GM19455 (cell line): ENCODE results near the gene SLIT3.
"Not testable (repeated sequence)": the region's sequence is repeated elsewhere in the genome, so short reads cannot be mapped to it uniquely, and the experiment has no call there.

ENCODE experiments used
- ATAC-seq: cut with Tn5 transposase; IDR thresholded peaks from one replicate; pipeline ENCODE4 v1.9.1; 2021; ENCODE audit not compliant: unreplicated experiment

The SLIT3 gene

DNA sequence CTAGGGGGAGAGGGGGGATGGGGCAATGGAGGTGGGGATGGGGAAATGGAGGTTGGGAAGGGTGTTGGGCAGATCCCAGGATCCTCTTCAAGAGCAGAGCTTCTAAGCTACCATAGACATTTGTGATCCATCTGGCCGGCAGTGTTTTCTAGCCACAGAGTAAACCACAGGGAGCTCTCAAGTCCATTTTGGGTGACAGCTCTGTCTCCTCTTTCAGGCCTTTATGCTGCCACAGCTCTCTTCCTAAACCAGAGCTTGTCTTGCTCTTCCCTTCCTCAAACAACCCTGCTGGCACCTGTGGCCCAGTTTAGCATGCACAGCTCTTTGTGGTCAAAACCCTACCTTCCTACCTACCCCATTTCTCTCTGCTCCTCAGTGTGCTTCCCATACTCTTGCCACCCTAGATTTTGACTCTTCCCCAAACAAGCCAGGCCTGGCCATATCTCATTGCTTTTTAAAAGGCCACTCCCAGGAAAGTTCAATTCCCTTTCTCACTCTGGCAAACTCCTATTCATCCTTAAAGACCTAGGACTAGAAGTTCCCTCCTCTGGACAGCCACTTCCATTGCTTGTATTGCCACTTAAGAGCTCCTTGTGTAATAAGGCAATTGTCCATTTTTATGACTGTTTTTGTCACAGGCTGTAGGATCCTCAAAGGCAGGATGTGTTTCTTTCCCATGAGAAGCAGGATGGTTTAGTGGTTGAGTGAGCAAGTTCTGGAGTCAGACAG is 637.5 kb downstream of the SLIT3 start:
- ATAC-seq = no peak

DNA sequence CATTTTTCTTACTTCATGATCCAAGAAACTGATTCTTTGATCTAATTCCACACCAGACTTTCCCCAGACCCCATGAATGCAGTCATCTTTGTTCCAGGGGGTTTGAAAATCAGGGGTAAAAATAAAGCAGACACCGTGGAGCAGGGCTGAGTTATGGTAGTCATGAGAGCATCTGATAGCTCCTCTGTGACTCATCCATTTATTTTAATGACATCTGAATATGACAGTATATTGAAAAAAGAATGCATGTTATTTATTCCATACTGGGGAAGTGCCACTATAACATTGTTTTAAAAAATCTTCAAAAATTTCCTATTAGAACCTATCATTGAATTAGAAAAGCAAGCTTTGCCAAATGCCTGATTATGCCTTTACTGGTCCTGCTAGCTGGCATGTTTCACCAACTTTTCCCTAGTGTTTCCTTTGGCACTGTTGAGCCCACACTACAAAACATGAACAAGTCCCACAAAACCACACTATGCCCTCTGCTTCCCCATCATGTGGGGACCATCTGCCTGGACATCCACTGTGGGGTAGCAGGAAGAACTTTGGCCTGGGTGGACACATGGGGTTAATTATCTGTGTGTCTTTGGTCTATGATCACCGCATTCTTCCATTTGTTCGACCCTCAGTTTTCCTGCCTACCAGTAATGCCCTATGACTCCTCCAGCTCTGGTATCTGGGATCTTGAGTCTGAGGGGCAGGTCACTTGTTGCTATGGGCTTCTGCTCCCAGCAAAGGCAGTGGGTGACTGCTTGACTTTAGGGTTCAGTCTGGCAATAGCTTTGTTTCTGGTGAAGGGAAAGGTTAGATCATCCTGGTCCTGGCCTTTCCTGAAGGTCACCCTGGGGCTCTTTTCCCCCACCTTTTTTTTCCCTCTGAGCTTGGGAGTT is 639.1 kb downstream of the SLIT3 start:
- no peak for ATAC-seq

DNA sequence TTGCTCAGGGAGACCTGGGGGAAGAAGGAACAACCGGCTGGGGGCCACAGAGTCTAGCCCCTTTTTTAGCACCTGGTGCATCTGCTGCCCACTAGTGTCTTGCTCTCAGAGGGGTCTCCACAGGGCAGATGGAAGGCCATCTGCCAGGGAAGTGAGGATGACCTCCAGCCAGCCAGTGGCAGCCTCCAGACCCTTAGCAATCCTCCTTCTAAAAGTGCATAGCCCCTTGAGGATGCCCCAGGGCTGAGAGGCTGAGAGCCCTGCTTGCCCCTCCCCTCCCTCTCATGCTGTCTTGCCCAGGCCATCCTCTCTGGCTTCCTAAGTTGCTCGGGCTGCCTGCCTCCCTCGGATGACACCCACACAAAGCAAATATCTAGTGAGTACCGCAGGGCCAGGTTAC is 640.2 kb downstream of the SLIT3 start:
- no peak for ATAC-seq

DNA sequence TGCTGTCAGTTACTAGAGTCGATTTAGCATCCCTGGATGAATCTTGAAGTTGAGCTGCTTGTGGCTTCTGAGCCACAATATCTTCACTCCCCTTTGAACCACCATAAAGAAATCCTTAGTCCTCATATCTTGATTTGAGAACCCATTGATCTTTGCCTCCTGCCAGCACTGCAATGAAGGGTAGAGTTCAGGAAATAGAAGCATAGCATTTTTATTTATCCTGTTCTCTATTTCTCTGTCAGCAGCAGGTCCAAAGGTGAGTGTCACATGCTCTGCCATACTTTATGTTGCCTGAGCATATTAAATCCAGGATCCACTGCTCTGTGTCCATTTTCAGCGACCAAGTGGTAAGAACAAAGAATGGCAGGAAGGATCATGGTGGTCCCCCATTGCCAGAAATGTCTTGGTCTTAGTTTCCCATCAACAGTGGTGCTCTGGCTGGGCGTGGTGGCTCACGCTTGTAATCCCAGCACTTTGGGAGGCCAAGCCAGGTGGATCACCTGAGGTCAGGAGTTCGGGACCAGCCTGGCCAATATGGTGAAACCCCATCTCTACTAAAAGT is 641.6 kb downstream of the SLIT3 start:
- no peak for ATAC-seq

DNA sequence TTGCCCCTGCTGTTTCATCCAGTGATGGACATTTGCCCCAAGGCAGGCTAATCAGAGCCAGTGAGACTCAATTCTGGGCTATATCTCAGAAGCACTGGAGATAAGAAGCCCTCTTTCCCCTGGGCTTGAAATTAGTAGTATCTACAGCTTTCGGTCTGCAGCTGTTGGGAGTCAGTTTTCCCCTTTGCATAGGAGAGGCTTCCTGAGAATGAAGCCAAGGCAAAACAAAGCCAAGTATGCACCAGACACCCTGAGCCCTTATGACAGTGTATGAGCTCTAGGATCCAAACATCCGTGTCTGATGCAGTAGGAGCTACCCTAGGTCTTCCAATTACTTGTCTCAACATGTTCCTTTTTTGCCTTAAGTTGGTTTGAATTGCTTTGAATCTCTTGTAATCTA is 642.5 kb downstream of the SLIT3 start:
- no peak for ATAC-seq

DNA sequence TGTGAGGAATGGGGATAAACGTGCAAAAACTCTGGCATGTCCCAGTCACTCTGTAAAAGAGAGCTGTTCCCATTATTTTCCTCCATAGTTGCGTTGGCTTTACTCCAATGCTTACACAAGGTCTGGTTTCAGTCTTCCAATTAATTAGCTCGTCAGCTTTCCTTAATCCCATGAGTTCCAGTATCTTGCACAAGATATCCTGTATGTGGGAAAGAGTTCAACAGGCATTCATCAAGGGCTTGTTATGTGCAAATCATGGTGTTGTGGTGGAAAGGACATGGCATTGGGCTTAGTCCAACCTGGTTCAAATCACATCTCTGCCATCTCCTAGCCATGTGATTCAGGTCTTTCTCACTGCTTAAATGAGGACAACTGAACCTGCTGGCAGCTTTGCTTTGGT is 644.3 kb downstream of the SLIT3 start:
- no peak for ATAC-seq

DNA sequence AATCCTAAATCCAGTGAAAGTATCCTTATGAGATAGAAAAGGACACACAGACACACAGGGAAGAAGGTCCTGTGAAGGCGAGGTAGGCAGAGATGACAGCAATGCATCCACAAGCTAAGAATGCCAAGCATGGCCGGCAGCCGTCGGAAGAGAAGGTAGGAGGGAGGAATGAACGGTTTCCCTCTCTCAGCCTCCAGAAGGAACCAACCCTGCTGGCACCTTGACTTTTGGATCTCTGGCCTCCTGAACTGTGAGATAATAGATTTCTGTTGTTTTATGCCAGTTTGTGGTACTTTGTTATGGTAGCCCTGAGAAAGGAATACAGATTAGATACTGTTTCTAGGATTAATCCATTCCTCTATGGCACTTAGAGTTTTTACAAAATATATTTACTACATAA is 645.6 kb downstream of the SLIT3 start:
- no peak for ATAC-seq

DNA sequence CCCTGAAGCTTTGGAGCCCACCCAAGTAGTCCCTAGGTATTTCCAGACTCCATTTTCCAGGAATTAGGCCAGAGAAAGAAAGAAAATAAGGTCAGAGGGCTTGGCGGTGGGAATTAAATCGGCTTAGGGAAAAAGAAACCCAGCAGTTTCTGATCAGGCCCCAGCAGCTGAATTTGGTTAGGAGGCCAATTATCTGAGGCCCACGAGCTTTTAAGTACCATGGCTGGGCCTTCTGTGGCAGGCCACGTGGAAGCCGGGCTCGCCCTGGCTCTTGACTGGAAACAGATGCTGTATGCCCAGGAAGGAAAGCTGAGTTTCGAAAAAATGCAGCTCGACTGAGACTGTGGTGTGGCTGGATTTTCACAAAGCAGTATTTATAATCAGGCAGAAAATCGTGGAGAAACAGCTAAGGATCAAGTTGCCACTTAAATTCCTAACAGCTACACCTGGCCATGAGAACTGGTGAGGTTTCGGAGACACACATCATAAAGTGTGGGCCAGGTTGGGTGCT is 646.7 kb downstream of the SLIT3 start:
- ATAC-seq = no peak

DNA sequence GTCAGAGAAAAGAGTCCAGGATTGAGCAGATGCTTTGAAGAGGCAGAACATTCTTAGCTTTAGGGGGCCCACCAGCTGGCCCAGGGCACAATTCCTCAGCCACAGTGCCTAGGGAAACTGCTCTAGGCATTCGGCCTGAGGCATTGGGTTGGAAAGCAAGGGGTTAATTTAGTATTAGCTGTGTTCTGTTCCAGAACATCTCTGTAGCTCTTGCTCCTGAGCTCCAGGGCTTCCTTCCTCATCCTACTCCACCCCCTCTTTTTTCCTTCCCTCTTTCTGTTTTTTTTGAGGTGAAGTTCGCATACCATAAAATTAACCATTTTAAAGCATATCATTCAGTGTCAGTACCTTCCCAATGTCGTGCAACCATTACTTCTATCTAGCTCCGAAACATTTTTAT is 647.3 kb downstream of the SLIT3 start:
- no peak for ATAC-seq

DNA sequence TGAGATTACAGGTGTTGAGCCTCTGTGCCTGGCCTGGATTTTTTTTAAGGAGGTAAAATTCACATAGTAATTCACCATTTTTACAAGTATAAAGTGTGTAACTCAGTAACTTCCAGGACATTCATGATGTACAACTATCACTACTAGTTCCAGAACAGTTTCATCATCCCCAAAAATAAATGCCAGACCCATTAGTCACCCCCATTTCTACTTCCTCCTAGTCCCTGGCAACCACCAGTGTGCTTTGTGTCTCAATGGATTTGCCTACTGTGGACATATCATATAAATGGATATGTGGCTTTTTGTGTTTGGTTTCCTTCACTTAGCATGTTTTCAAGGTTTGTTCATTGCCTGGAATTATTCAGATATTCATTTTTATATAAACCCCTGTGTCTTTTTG is 649.3 kb downstream of the SLIT3 start:
- ATAC-seq = no peak

DNA sequence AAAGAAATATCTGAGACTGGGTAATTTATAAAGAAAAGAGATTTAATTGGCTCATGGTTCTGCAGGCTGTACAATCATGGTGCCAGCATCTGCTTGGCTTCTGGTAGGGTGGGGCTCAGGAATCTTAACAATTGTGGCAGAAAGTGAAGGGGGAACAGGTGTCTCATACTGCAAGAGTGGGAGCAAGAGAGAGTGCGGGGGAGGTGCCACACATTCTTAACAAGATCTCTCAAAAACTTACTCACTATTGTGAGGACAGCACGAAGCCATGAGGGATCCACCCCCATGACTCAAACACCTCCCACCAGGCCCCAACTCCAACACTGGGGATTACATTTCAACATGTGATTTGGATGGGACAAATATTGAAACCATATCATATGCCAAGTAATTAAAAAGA is 651.6 kb downstream of the SLIT3 start:
- no peak for ATAC-seq

DNA sequence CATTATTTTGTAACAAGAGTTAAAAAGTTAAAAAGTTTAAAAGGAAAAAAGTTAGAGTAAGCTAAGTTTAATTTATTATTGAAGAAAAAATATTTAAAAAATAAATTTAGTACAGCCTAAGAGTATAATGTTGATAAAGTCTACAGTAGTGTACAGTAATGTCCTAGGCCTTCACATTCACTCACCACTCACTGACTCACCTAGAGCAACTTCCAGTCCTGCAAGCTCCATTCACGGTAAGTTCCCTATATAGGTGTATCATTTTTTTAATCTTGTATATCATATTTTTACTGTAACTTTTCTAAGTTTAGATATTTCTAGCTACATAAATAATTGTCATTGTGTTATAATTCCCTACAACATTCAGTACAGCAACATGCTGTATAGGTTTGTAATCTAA is 652.4 kb downstream of the SLIT3 start:
- no peak for ATAC-seq

DNA sequence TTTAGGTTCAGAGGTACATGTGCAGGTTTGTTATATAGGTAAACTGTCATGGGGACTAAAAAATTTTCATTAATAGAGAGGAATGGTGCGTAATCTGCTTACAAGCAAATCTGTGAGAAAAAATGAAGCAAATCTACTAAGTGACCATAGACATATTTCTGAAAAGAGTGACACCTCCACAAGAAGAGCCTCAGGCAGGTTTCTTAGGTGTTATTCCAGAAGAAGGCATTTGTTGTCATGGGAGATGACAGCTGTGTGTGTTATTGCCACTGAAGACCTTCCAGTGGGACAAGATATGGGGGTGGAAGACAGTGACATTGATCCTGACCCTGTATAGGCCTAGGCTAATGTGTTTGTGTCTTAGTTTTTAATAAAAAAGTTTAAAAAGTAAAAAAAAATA is 652.9 kb downstream of the SLIT3 start:
- ATAC-seq = no peak

DNA sequence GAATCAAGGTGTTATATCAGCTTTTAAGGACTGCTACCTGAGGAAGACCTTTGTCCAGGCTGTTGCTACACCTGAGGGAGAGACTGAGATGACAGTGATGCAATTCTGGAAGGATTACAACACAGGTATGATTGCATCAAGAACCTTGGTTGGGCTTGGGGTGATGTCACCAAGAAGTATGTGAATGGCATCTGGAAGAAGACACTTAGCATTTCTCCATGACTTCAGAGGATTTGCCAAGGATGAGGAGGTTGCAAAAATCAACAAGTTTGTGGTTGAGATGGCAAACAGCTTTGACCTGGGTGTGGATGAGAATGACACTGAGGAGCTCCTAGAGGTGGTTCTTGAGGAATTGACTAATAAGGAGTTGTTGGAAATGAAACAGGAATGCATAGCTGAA is 653.9 kb downstream of the SLIT3 start:
- ATAC-seq = no peak

DNA sequence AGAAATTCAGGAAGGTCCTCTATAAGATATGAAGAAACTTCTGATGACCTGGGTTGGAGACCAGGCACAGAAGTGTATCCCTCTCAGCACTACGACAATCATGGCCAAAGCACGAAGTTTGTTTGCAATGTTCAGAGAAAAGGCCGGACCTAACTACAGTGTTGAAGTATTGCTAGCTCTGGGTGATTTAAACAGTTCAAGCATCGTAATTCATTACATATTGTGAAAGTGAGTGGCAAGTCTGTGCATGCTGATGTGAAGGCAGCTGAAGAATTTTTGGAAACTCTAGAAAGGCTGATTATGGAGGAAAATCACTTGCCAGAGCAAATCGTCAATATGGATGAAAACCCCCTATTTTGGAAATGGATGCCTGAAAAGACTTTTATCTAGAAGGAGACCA is 654.6 kb downstream of the SLIT3 start:
- ATAC-seq = no peak

DNA sequence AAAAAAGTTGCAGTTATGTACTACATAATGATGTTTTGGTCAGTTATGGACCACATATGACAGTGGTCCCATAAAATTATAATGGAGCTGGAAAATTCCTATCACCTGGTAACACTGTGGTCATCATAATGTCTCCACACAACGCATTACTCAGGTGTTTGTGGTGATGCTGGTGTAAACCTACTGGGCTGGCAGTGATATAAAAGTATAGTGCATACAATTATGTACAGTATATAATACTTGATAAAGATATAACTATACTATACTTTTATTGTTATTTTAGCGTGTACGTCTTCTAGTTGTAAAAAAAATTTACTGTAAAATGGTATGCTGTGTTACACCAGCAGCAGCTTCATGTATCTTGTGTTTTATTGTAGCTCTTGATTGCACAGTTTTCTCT is 655.7 kb downstream of the SLIT3 start:
- ATAC-seq = no peak

DNA sequence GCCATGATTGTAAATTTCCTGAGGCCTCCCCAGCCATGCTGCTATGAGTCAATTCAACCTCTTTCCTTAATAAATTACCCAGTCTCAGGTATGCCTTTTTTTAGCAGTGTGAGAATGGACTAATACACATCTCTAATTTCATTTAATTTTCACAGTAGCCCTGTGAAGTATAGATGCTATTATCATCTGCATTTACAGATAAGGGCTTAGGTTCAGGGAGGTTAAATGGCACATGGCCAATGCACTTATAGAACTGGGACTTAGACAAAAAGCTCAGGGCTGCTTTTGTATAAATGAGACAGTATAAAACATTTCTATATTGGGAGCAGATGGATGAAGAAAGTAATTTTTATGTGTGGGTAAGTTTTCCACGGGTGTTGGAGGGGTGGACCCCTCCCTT is 658.9 kb downstream of the SLIT3 start:
- ATAC-seq = no peak

DNA sequence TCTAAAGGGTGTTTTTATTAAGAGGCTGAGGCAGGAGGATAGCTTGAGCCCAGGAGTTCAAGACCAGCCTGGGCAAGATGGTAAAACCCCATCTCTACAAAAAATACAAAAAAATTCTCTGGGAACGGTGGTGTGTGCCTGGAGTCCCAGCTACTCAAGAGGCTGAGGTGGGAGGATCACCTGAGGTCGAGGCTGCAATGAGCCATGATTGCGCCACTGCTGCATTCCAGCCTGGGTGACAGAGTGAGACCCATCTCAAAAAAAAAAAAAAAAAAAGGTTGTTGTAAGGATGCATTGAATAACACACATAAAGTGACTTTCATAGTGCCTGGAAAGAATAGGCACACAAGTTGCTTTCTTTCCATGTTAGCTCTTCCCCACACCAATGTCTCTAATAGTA is 662.1 kb downstream of the SLIT3 start:
- ATAC-seq = not testable (repeated sequence)

DNA sequence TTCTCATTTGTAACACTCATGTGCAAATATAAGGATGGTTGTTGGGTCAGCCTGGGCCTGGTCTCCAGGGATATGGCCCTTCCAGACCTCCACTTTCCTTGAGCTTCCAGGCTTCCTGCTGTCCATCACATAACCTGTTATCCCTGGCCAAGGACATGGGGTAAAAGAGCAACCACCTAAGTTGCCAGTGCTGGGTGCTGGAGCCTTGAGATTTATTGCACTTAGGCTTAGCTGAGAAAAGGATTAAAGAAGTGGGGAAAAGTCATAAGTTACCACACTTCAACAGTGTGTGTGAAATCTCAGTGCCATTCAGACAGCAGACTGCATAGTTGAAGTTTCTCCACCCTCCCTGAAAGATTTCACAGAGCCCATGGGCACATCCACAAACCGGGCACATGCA is 663.1 kb downstream of the SLIT3 start:
- ATAC-seq = no peak

DNA sequence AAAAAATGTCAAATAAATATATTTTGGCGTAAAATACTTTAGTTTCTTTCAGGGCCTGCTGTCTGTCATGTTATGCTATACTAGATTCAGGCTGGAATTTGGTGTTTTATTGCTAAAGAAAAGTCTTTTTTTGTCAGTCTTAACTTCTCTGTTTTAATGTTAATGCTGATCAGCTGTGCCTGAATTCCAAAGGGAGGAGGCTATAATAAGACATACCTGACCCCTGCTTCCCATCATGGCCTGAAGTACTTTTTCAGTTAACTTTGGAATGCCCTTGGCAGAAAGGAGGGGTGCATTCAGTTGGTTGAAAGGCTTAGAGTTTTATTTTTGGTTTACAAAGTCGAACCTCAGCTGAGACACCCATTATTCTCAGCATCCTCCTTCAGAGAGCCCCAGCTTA is 663.7 kb downstream of the SLIT3 start:
- no peak for ATAC-seq

DNA sequence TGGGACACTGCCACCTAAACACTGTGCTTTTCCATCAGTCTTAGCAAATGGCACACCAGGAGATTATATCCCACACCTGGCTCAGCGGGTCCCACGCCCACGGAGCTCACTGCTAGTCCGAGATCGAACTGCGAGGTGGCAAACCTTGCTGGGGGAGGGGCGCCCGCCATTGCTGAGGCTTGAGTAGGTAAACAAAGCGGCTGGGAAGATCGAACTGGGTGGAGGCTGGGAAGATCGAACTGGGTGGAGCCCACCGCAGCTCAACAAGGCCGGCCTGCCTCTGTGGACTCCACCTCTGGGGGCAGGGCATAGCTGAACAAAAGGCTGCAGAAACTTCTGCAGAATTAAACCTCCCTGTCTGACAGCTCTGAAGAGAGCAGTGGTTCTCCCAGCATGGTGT is 670.0 kb downstream of the SLIT3 start:
- ATAC-seq = not testable (repeated sequence)

DNA sequence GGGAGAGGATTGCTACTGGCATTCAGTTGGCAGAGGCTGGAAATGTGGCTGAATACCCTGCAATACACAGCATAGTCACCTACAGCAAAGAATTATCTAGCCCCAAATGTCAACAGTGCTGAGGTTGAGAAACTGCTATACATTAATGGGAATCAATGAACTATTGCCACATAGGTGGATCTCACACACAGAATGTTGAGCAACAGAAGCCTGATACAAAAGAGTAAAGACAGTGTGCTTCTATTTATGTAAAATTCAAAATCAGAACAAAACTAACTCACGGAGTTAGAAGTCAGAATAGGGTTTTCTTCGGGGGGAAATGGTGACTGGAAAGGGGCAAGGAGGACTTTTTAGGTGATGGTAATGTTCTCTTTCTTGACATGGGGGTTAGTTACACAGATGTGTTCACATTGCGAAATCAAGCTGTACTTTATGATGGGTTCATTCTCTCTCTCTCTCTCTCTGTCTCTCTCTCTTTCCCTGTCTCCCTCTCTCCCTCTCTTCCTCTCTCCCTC is 676.0 kb downstream of the SLIT3 start:
- no peak for ATAC-seq
